Aorta (tissue), 5 donors: ENCODE data around the gene PLBD2. TPM values are rescaled to one million over a fixed set of nuclear protein-coding genes. Genes with fewer than 3 reads are reported as not detected.

Source experiments
- ATAC-seq: fragments of 200-7000 bp; cut with Tn5 transposase; one replicate; pipeline ENCODE4 v1.9.1; 2022; ENCODE audit warnings: moderate library complexity; ENCODE audit not compliant: low FRiP score
- DNase-seq, 2 donors: peaks; one replicate each; pipeline ENCODE4 v3.0.0-alpha.2; 2020
- H3K27ac ChIP-seq, 2 donors: one replicate each; pipeline ENCODE4 v1.5.1; 2013; ENCODE audit warnings: low read length in 2 of 2, mild to moderate bottlenecking in 2 of 2, moderate library complexity in 2 of 2, control low read depth in 1 of 2, inconsistent platforms in 1 of 2, low read depth in 1 of 2
- H3K27me3 ChIP-seq, 2 donors: one replicate each; pipeline ENCODE4 v1.6.1; 2013; ENCODE audit warnings: control low read depth in 1 of 2, low read length in 1 of 2, mild to moderate bottlenecking in 1 of 2, moderate library complexity in 1 of 2; ENCODE audit not compliant: insufficient read depth in 2 of 2, control insufficient read depth in 1 of 2
- H3K36me3 ChIP-seq, 2 donors: one replicate each; pipeline ENCODE4 v1.6.1; 2013; ENCODE audit warnings: control low read depth in 1 of 2, low read length in 1 of 2, mild to moderate bottlenecking in 1 of 2; ENCODE audit not compliant: insufficient read depth in 2 of 2, control insufficient read depth in 1 of 2
- H3K4me1 ChIP-seq, 2 donors: one replicate each; pipeline ENCODE4 v1.6.1; 2013; ENCODE audit warnings: low read length in 2 of 2, control low read depth in 1 of 2, mild to moderate bottlenecking in 1 of 2, moderate library complexity in 1 of 2; ENCODE audit not compliant: insufficient read depth in 2 of 2, control insufficient read depth in 1 of 2
- H3K4me3 ChIP-seq, 2 donors: one replicate each; pipeline ENCODE4 v1.5.1; 2013; ENCODE audit warnings: low read length in 2 of 2, control low read depth in 1 of 2, mild to moderate bottlenecking in 1 of 2
- H3K9me3 ChIP-seq: one replicate; pipeline ENCODE4 v1.6.1; 2013; ENCODE audit warnings: mild to moderate bottlenecking, low read length; ENCODE audit not compliant: control insufficient read depth
- WGBS, 2 donors: extraction: QIAGEN DNeasy Blood & Tissue Kit; methylation state at CpG; one replicate each; pipeline ENCODE4 v1.1.7; 2013; 5-methylcytosine and 5-hydroxymethylcytosine counted together
- intact Hi-C, 2 donors: fragments of 100-400 bp; cut with DNase I; formaldehyde crosslinking; loops; one replicate each; pipeline versions ENCODE4 v1.14.2 to v1.15.0; 2022
- polyA plus RNA-seq, 2 donors: library from polyadenylated mRNA; stranded (reverse); fragments of 200-250 nt; gene quantifications; one replicate each; pipeline ENCODE4 v1.2.3, GENCODE V29; 2013
- total RNA-seq, 2 donors: library from RNA; stranded (reverse); fragmentation: NEBNext Ultra II Directional; extraction: Animal tissue kit (Norgen Biotek cat#: 25700); gene quantifications; one replicate each; pipeline ENCODE4 v1.2.1, GENCODE V29; 2021
- donor health status: healthy with polysubstance abuse.
- donor health status: Bipolar disorder and iron deficiency.
- donor health status: DM: no; HTN: no; CAD: no.
- donor health status: DM: no; HTN: no; CAD: no.
- donor health status: DM: yes; HTN: yes; CAD: no.

Gene PLBD2
- total and polyA plus RNA-seq, 4 donors, result 11.6 to 76.1 (median 46.1) TPM

- intact Hi-C loops, result loop anchor here in 1 of 2 donors (10.0 kb wide), 1 partner anchor 106 kb away; the partner anchor contains the start of gene SDSL
These were observed 39.3 kb upstream of the PLBD2 start for GRCh38 chr12:113318900-113319628.

GRCh38 chr12:113320401-113320800 lies 38.0 kb upstream of the PLBD2 start:
- 91% methylated on average over 12 of the region's 12 CpGs for WGBS, 2 donors
- H3K4me1 ChIP-seq, result no peaks in the 10 kb centered on the region
- H3K9me3 ChIP-seq, result no peaks in the 10 kb centered on the region
- H3K36me3 ChIP-seq, result peaks cover 0 to 18% of the 10 kb centered on the region in 2 donors
- intact Hi-C loops, result no loop called here
- no peak for ATAC-seq
- no peak for DNase-seq
- H3K4me3 ChIP-seq, result no peak overlapping the region
- no peak overlapping the region for H3K27ac ChIP-seq
- H3K27me3 ChIP-seq, result no peaks in the 10 kb centered on the region

More at GRCh38 chr12:113318900-113319628, 39.3 kb upstream of the PLBD2 start:
- Histone ChIP-seq H3K36me3 (peaks cover 0 to 22% of the 10 kb centered on the region in 2 donors), H3K4me1 (no peaks in the 10 kb centered on the region), H3K9me3 (no peaks in the 10 kb centered on the region), H3K27ac (no peak overlapping the region), H3K4me3 (no peak overlapping the region), H3K27me3 (no peaks in the 10 kb centered on the region)
- ATAC-seq, result no peak
- 94 to 98% methylated on average over 15 of the region's 15 CpGs for WGBS, 2 donors
- no peak for DNase-seq

GRCh38 chr12:113322343-113322742 lies 36.0 kb upstream of the PLBD2 start:
- Histone ChIP-seq H3K4me1 (no peaks in the 10 kb centered on the region), H3K27ac (no peak overlapping the region), H3K27me3 (no peaks in the 10 kb centered on the region), H3K4me3 (no peak overlapping the region), H3K9me3 (no peaks in the 10 kb centered on the region), H3K36me3 (peaks cover 0 to 18% of the 10 kb centered on the region in 2 donors)
- ATAC-seq (no peak), DNase-seq (no peak)
- intact Hi-C loops, result no loop called here
- WGBS, 2 donors, result 92% methylated on average over 2 of the region's 2 CpGs

- Histone ChIP-seq H3K27me3 (no peaks in the 10 kb centered on the region), H3K9me3 (no peaks in the 10 kb centered on the region), H3K27ac (no peak overlapping the region), H3K36me3 (peaks cover 0 to 2% of the 10 kb centered on the region in 2 donors), H3K4me1 (no peaks in the 10 kb centered on the region), H3K4me3 (no peak overlapping the region)
- WGBS, 2 donors, result 21 to 27% methylated on average over 3 of the region's 3 CpGs
- intact Hi-C loops, result no loop called here
- DNase-seq (peak in 1 of 2 donors; percentile 69), ATAC-seq (no peak)
These were observed 32.5 kb upstream of the PLBD2 start for GRCh38 chr12:113325916-113326315.

GRCh38 chr12:113326775-113327395 lies 31.5 kb upstream of the PLBD2 start:
- Histone ChIP-seq H3K4me3 (no peak overlapping the region), H3K4me1 (no peaks in the 10 kb centered on the region), H3K27ac (no peak overlapping the region), H3K36me3 (no peaks in the 10 kb centered on the region), H3K9me3 (no peaks in the 10 kb centered on the region), H3K27me3 (no peaks in the 10 kb centered on the region)
- WGBS, 2 donors, result 69 to 75% methylated on average over 4 of the region's 4 CpGs
- intact Hi-C loops, result no loop called here
- DNase-seq, result no peak
- no peak for ATAC-seq

- ATAC-seq, result no peak
- Histone ChIP-seq H3K27ac (no peak overlapping the region), H3K4me1 (no peaks in the 10 kb centered on the region), H3K4me3 (no peak overlapping the region), H3K9me3 (no peaks in the 10 kb centered on the region), H3K27me3 (no peaks in the 10 kb centered on the region), H3K36me3 (no peaks in the 10 kb centered on the region)
- intact Hi-C loops, result no loop called here
- DNase-seq, result no peak
- 68 to 77% methylated on average over 5 of the region's 5 CpGs for WGBS, 2 donors
These were observed 30.0 kb upstream of the PLBD2 start for GRCh38 chr12:113328368-113328889.

GRCh38 chr12:113329022-113329790 lies 29.2 kb upstream of the PLBD2 start:
- Histone ChIP-seq H3K36me3 (no peaks in the 10 kb centered on the region), H3K4me3 (no peak overlapping the region), H3K27ac (no peak overlapping the region), H3K9me3 (no peaks in the 10 kb centered on the region), H3K4me1 (no peaks in the 10 kb centered on the region), H3K27me3 (no peaks in the 10 kb centered on the region)
- WGBS, 2 donors, result 91 to 93% methylated on average over 9 of the region's 9 CpGs
- DNase-seq (no peak), ATAC-seq (no peak)
- intact Hi-C loops, result no loop called here

GRCh38 chr12:113329791-113330417 lies 28.5 kb upstream of the PLBD2 start:
- intact Hi-C loops, result no loop called here
- H3K27ac ChIP-seq, result no peak overlapping the region
- no peaks in the 10 kb centered on the region for H3K27me3 ChIP-seq
- DNase-seq (no peak), ATAC-seq (no peak)
- no peaks in the 10 kb centered on the region for H3K9me3 ChIP-seq
- no peaks in the 10 kb centered on the region for H3K4me1 ChIP-seq
- H3K36me3 ChIP-seq, result no peaks in the 10 kb centered on the region
- 95 to 100% methylated on average over 1 of the region's 1 CpG for WGBS, 2 donors
- no peak overlapping the region for H3K4me3 ChIP-seq
